H1 (cell line): ENCODE data around the gene TPRN. TPM values are rescaled to one million over a fixed set of nuclear protein-coding genes. Genes with fewer than 3 reads are reported as not detected.

Experiments
- BCL11A ChIP-seq, 2 experiments: IDR thresholded peaks; one replicate each; pipeline ENCODE4 v1.6.1; 2011; ENCODE audit warnings: low read depth in 2 of 2, low read length in 2 of 2, mild to moderate bottlenecking in 2 of 2
- EP300 ChIP-seq, 2 experiments: IDR thresholded peaks; 1 replicate in 1 of 2; 2 replicates in 1 of 2; pipeline ENCODE4 v1.6.1; 2011 to 2012; ENCODE audit warnings: low read depth in 2 of 2, low read length in 2 of 2, mild to moderate bottlenecking in 2 of 2, borderline replicate concordance in 1 of 2, inconsistent platforms in 1 of 2, moderate library complexity in 1 of 2
- HDAC6 ChIP-seq: IDR thresholded peaks from one replicate; pipeline ENCODE4 v1.7.1; 2012; ENCODE audit warnings: low read depth, mild to moderate bottlenecking, inconsistent platforms, low read length, moderate library complexity
- SP2 ChIP-seq: IDR thresholded peaks from 2 replicates; pipeline ENCODE4 v1.6.1; 2012; ENCODE audit warnings: mild to moderate bottlenecking, low read length, inconsistent platforms
- polyA plus RNA-seq, 7 experiments: library from polyadenylated mRNA; depleted of rRNA in 3 of 7; stranded (reverse) in 5 of 7; unstranded in 2 of 7; fragments of >200 nt in 5 of 7; fragments of 200-250 nt in 2 of 7; gene quantifications; 1 replicate in 5 of 7; 2 replicates in 1 of 7; 4 replicates in 1 of 7; pipeline versions ENCODE4 v1.2.1 to v1.2.3, GENCODE V29; 2011 to 2013; ENCODE audit warnings: missing spikeins in 2 of 7, mixed read lengths in 2 of 7
- total RNA-seq: library from RNA; stranded (reverse); fragmentation: NEBNext Ultra II Directional; extraction: Animal tissue kit (Norgen Biotek cat#: 25700); gene quantifications from 2 replicates; pipeline ENCODE4 v1.2.1, GENCODE V29; 2021
- TF ChIP-seq, protein P1 (sequence below): IDR thresholded peaks from 2 replicates; pipeline ENCODE4 v1.6.1; 2011; ENCODE audit warnings: low read length, improper control_type of control experiment

TPRN gene
- total and polyA plus RNA-seq, 2 of the 8 experiments (the other 6 are each of a cell fraction or from before 2014, with no cell fraction given): 9.7 to 23.2 TPM

DNA sequence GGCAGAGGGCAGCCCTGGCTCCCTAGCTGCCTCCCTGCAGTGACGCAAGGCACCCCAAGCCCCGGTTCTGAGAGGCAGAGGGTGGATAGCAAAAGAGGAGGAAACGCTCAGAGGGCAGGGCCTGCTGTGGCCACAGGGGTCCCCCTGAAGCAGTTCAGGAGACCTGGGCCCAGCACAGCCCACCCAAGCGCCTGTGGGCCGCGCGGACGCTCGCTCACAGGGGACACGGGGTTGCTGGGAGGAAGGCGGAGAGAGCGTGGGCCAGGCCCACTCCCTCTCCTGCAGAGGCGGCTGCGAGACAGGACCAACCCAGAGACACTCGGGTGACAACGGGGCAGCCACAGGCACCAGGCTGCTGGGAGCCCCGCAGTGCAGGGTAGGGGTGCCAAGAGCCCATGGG is 20.8 kb downstream of the TPRN start (continued):
- TF ChIP-seq, protein P1, sequence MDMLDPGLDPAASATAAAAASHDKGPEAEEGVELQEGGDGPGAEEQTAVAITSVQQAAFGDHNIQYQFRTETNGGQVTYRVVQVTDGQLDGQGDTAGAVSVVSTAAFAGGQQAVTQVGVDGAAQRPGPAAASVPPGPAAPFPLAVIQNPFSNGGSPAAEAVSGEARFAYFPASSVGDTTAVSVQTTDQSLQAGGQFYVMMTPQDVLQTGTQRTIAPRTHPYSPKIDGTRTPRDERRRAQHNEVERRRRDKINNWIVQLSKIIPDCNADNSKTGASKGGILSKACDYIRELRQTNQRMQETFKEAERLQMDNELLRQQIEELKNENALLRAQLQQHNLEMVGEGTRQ: no peak
- TF ChIP-seq BCL11A (IDR thresholded peaks at IDR 0.05; ENCODE audit: low read depth in 2 of 2, low read length in 2 of 2) (no peak), HDAC6 (no peak), SP2 (no peak), EP300 (IDR thresholded peaks at IDR 0.05; ENCODE audit: borderline replicate concordance in 1 of 2, low read depth in 2 of 2, low read length in 2 of 2) (no peak)
